Astrocyte of the cerebellum (primary cell): ENCODE data around the gene RBM44.

ENCODE experiments used
- DNase-seq: peaks from one replicate; pipeline ENCODE4 v3.0.0-alpha.2; 2011; ENCODE audit warnings: low read depth
- H3K4me3 ChIP-seq: 2 replicates; pipeline ENCODE4 v1.5.1; 2011; ENCODE audit warnings: mild to moderate bottlenecking, low read depth, low read length, moderate library complexity
- in situ Hi-C: cut with HindIII; loops from 2 replicates; pipeline ENCODE4 v1.10.0; 2017; ENCODE audit warnings: low sequenced_read_pairs
- TF ChIP-seq, protein P1 (sequence below): IDR thresholded peaks from 2 replicates; pipeline ENCODE4 v1.5.1; 2012; ENCODE audit warnings: low read length, low read depth, moderate library complexity, mild to moderate bottlenecking; ENCODE audit errors: missing control alignments

RBM44 gene

DNA sequence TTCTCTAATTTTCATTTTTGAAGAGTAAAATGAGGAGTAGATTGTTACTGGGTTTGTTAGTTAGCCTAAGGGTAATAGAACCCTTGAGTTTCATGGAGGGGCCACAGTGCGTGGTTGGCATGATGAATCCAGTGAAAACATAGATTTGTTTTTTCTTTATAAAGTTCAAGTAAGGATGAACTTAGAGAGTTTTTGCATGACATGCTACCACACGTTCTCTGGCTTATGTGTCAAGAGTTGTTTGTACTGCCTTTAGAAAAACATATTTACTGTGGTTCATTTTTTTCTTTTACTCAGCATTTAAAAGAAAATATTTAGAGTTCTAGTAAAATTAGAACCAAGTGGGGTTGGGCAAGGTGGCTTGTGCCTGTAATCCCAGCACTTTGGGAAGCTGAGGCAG lies 21.8 kb downstream of the RBM44 start:
- in situ Hi-C loops, result no loop called here
- TF ChIP-seq, protein P1, sequence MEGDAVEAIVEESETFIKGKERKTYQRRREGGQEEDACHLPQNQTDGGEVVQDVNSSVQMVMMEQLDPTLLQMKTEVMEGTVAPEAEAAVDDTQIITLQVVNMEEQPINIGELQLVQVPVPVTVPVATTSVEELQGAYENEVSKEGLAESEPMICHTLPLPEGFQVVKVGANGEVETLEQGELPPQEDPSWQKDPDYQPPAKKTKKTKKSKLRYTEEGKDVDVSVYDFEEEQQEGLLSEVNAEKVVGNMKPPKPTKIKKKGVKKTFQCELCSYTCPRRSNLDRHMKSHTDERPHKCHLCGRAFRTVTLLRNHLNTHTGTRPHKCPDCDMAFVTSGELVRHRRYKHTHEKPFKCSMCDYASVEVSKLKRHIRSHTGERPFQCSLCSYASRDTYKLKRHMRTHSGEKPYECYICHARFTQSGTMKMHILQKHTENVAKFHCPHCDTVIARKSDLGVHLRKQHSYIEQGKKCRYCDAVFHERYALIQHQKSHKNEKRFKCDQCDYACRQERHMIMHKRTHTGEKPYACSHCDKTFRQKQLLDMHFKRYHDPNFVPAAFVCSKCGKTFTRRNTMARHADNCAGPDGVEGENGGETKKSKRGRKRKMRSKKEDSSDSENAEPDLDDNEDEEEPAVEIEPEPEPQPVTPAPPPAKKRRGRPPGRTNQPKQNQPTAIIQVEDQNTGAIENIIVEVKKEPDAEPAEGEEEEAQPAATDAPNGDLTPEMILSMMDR, result no peak

DNA sequence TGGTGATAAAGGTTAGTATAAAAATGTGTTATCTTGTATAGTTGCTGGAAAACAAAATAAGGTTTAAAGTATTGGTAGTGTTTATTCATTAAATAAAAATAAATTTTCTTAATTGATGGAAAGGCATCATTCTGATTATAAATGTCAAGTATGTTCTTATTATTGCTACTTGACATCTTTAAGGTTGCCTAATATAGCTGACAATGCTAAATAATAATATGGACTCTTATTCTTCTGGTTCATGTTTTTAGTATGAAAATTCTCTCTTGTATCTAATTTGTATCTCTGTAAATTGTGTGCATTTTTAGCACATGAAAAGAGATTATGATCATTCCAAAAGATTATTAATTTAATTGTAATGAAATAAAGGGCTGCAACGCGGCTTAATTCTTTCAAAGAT lies 25.0 kb downstream of the RBM44 start:
- in situ Hi-C loops, result no loop called here
- TF ChIP-seq, protein P1, result no peak
- no peak for DNase-seq
- no peak overlapping the region for H3K4me3 ChIP-seq

More for the DNA sequence above, 21.8 kb downstream of the RBM44 start:
- no peak for DNase-seq
- H3K4me3 ChIP-seq, result no peak overlapping the region

DNA sequence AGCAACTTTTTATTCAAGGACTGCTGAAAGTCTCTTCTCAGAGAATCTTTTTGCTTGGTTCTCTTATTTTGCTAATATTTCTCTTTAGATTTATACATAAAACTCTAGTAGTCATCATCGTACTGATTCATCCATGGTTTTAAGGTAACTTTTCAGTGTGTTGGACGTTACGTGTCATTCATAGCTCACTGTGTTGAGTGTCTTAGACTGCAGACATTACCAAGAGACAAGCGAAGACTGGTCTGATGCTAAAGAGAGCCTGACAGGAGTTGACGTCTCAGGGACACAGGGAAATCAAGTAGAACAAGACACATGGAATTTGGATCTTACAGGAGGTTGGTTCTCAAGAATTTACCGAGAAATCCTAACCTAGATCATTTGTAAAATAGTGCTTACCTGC lies 25.5 kb downstream of the RBM44 start:
- H3K4me3 ChIP-seq, result no peak overlapping the region
- TF ChIP-seq, protein P1, result no peak
- in situ Hi-C loops, result no loop called here
- no peak for DNase-seq

DNA sequence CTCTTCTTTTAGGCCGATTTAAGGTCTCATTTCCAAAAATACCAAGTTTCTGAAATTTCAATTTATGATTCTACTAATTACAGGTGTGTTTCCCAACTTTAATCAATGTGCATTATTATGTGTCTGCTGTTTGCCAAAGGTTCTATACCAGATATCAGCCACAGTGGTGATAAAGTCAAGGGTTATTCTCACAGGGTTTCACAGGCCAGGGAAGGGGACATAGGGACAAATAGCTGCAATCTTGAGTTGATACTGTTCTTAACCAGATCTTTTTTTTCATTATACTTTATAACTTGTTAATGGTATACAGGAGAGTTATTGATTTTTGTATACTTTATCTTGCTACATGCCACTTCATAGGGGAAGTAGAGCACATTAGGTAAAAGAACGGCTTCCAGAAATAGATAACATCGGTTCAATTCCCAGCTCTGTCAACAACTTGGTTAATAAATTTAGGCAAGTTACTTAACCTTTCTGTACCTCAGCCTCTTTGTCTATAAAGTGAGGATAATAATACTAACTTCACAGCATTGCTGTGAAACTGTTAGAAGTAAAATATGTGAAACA lies 28.9 kb downstream of the RBM44 start:
- DNase-seq, result no peak
- in situ Hi-C loops, result no loop called here
- TF ChIP-seq, protein P1, result no peak
- no peak overlapping the region for H3K4me3 ChIP-seq

DNA sequence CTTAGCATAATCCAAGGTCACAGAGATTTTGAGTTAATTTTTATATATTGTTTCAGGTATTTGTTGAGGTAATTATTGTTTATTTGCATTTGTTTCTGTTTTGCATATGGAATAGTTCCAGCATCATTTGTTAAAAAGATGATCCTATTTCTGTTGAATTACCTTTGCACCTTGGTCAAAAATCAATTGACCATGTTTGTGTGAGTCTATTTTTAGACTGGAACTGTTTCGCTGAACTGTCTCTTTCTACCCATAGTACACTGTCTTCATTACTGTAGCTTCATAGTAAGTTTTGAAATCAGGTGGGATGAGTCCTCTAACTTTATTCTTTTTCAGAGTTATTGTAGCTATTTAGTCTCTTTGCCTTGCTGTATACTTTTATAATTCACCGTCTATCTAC lies 31.9 kb downstream of the RBM44 start:
- TF ChIP-seq, protein P1, result no peak
- no peak for DNase-seq
- in situ Hi-C loops, result no loop called here
- no peak overlapping the region for H3K4me3 ChIP-seq

DNA sequence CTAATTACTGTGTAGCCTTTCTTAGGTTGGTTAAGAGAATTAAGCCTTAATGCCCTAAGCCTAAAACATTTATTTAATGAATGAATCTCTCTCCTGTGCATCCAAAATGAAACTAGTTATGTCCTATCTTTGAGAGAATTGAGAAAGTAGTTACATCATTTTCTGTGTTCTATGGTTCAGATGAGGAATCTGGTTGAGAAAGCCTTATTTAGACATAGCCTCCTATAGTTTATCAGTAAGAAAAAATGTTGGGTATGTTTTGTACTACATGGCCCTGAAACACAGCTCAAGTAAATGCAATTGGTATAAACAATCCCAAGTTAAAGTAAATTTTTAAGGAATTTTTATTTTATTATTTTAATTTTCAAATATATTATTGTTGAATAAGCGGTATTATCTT lies 35.0 kb downstream of the RBM44 start:
- in situ Hi-C loops, result no loop called here
- no peak for DNase-seq
- TF ChIP-seq, protein P1, result no peak
- H3K4me3 ChIP-seq, result no peak overlapping the region

DNA sequence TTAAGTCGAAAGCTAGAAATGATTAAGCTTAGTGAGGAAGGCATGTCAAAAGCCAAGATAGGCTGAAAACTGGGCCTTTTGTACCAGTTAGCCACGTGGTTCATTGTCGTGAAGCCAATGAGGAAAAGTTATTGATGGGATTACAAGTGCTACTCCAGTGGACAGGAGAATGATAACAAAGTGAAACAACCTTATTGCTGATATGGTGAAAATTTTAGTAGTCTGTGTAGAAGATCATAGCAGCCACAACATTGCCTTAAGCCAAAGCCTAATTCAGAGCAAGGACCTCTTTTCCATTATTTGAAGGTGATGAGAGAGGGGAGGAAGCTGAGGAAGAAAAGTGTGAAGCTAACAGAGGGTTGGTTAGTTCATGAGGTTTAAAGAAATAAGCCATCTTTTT lies 36.8 kb downstream of the RBM44 start:
- TF ChIP-seq, protein P1, result no peak
- no peak overlapping the region for H3K4me3 ChIP-seq
- no peak for DNase-seq
- in situ Hi-C loops, result no loop called here
